ENCODE data around the gene BPIFB2.
A peak's percentile ranks its signal among the peaks of the same experiment; 100 is the strongest.
"Not testable (repeated sequence)": the region's sequence is repeated elsewhere in the genome, so short reads cannot be mapped to it uniquely, and the experiment has no call there.

Gene BPIFB2

GRCh38 chr20:32971703-32972161, 35.8 kb upstream of the BPIFB2 start:
- peak; percentile 40 to 41 for DNase-seq

GRCh38 chr20:32972181-32973076, 35.1 kb upstream of the BPIFB2 start:
- DNase-seq, result peak; percentile 71 to 80

- DNase-seq, result no peak
These were observed 34.3 kb upstream of the BPIFB2 start for GRCh38 chr20:32973077-32973717.

GRCh38 chr20:32974204-32975064, 33.1 kb upstream of the BPIFB2 start:
- DNase-seq, result not testable (repeated sequence)

GRCh38 chr20:32975121-32975520, 32.4 kb upstream of the BPIFB2 start:
- not testable (repeated sequence) for DNase-seq

- no peak for DNase-seq
These were observed 31.5 kb upstream of the BPIFB2 start for GRCh38 chr20:32975698-32976674.

GRCh38 chr20:32976746-32977145, 30.8 kb upstream of the BPIFB2 start:
- no peak for DNase-seq

GRCh38 chr20:32977281-32978008, 30.1 kb upstream of the BPIFB2 start:
- no peak for DNase-seq

- no peak for DNase-seq
These were observed 29.5 kb upstream of the BPIFB2 start for GRCh38 chr20:32978009-32978335.

- DNase-seq, result no peak
These were observed 28.1 kb upstream of the BPIFB2 start for GRCh38 chr20:32979201-32979998.

GRCh38 chr20:32980131-32980941, 27.2 kb upstream of the BPIFB2 start:
- DNase-seq, result no peak

- DNase-seq, result no peak
These were observed 26.5 kb upstream of the BPIFB2 start for GRCh38 chr20:32980990-32981389.

GRCh38 chr20:32982617-32983458, 24.7 kb upstream of the BPIFB2 start:
- DNase-seq, result no peak

GRCh38 chr20:32983459-32984112, 23.9 kb upstream of the BPIFB2 start:
- no peak for DNase-seq

GRCh38 chr20:32984196-32984595, 23.3 kb upstream of the BPIFB2 start:
- DNase-seq, result no peak

GRCh38 chr20:32984631-32985354, 22.7 kb upstream of the BPIFB2 start:
- no peak for DNase-seq

- DNase-seq, result no peak
These were observed 21.9 kb upstream of the BPIFB2 start for GRCh38 chr20:32985596-32985995.
